GM23338 (cell line): ENCODE measurements around the gene KRTAP5-1. TPM values are rescaled to one million over a fixed set of nuclear protein-coding genes. Genes with fewer than 3 reads are reported as not detected.

Experiments
- ATAC-seq: fragments of 200-7000 bp; cut with Tn5 transposase; 3 replicates; pipeline ENCODE4 v1.9.1; 2020
- DNase-seq: peaks from one replicate; pipeline ENCODE4 v3.0.0-alpha.2; 2015; ENCODE audit warnings: low spot score
- H2AFZ ChIP-seq: fragments of 200-600 bp; sonication (generic); 2 replicates; pipeline ENCODE4 v1.8.0; 2016; ENCODE audit warnings: antibody characterized with exemption, mild to moderate bottlenecking, moderate library complexity
- H3F3A ChIP-seq: fragments of 200-600 bp; sonication (generic); replicated peaks from 2 replicates; pipeline ENCODE4 v1.8.0; 2017; ENCODE audit warnings: antibody characterized with exemption, mixed run types, low read depth
- H3K27ac ChIP-seq: fragments of 200-600 bp; sonication (generic); 2 replicates; pipeline ENCODE4 v1.6.1; 2016; ENCODE audit warnings: low read depth
- H3K27me3 ChIP-seq: fragments of 200-600 bp; sonication (generic); 2 replicates; pipeline ENCODE4 v1.8.0; 2016; ENCODE audit warnings: mild to moderate bottlenecking, mixed run types, moderate library complexity; ENCODE audit not compliant: insufficient read depth
- H3K36me3 ChIP-seq: fragments of 200-600 bp; sonication (generic); 2 replicates; pipeline ENCODE4 v1.8.0; 2016; ENCODE audit warnings: mild to moderate bottlenecking; ENCODE audit not compliant: insufficient read depth
- H3K4me1 ChIP-seq: fragments of 200-600 bp; sonication (generic); 2 replicates; pipeline ENCODE4 v1.8.0; 2016; ENCODE audit warnings: mild to moderate bottlenecking, moderate library complexity; ENCODE audit not compliant: insufficient read depth
- H3K4me2 ChIP-seq: fragments of 200-600 bp; sonication (generic); 2 replicates; pipeline ENCODE4 v1.7.1; 2017; ENCODE audit warnings: mixed run types
- H3K4me3 ChIP-seq: fragments of 200-600 bp; sonication (generic); 2 replicates; pipeline ENCODE4 v1.6.1; 2016; ENCODE audit warnings: mixed run types
- H3K79me2 ChIP-seq: fragments of 200-600 bp; sonication (generic); replicated peaks from 2 replicates; pipeline ENCODE4 v1.8.0; 2017; ENCODE audit warnings: mild to moderate bottlenecking; ENCODE audit not compliant: insufficient read depth
- H3K9me2 ChIP-seq: fragments of 200-600 bp; sonication (generic); 2 replicates; pipeline ENCODE4 v1.8.0; 2017; ENCODE audit not compliant: insufficient read depth
- H4K20me1 ChIP-seq: fragments of 200-600 bp; sonication (generic); replicated peaks from 2 replicates; pipeline ENCODE4 v1.8.0; 2017; ENCODE audit warnings: mild to moderate bottlenecking; ENCODE audit not compliant: insufficient read depth
- H3K27ac Mint-ChIP-seq: 2 replicates; pipeline ENCODE4 v1.8.0; 2020; ENCODE audit warnings: inconsistent platforms, mild to moderate bottlenecking, moderate library complexity, mixed read lengths
- H3K27me3 Mint-ChIP-seq: 3 replicates; pipeline ENCODE4 v1.8.0; 2022; ENCODE audit warnings: low read depth, mild to moderate bottlenecking, moderate library complexity, mixed read lengths, inconsistent platforms; ENCODE audit not compliant: insufficient read depth, poor library complexity
- H3K36me3 Mint-ChIP-seq: 3 replicates; pipeline ENCODE4 v1.8.0; 2021; ENCODE audit warnings: low read depth, mild to moderate bottlenecking, inconsistent platforms, moderate library complexity, mixed read lengths
- H3K4me1 Mint-ChIP-seq: 3 replicates; pipeline ENCODE4 v1.8.0; 2020; ENCODE audit warnings: mild to moderate bottlenecking, inconsistent platforms, mixed read lengths
- H3K4me3 Mint-ChIP-seq: 3 replicates; pipeline ENCODE4 v1.8.0; 2021; ENCODE audit warnings: moderate library complexity, mild to moderate bottlenecking, inconsistent platforms, mixed read lengths
- H3K9me3 Mint-ChIP-seq: 3 replicates; pipeline ENCODE4 v1.8.0; 2020; ENCODE audit warnings: moderate library complexity, mild to moderate bottlenecking, inconsistent platforms, mixed read lengths
- CREB1 ChIP-seq: fragments of 250-450 bp; sonication (Bioruptor Pico); IDR thresholded peaks from 2 replicates; pipeline ENCODE4 v1.5.0; 2020; ENCODE audit warnings: low read depth, mild to moderate bottlenecking, moderate library complexity
- CTCF ChIP-seq, 2 experiments: fragments of 200-600 bp in 1 of 2; sonication (generic) in 1 of 2; conservative IDR thresholded peaks; 2 replicates each; pipeline versions ENCODE4 v1.5.1 to v1.6.1; 2016 to 2017; ENCODE audit warnings: antibody characterized with exemption in 2 of 2, low read depth in 2 of 2, mild to moderate bottlenecking in 2 of 2, moderate library complexity in 1 of 2
- EZH2 ChIP-seq: fragments of 200-600 bp; sonication (generic); IDR thresholded peaks from one replicate; pipeline ENCODE4 v1.8.0; 2017; ENCODE audit warnings: antibody characterized with exemption, mild to moderate bottlenecking, low read depth; ENCODE audit not compliant: unreplicated experiment
- EZH2phosphoT487 ChIP-seq: fragments of 200-600 bp; sonication (generic); IDR thresholded peaks from one replicate; pipeline ENCODE4 v1.8.1; 2018; ENCODE audit warnings: antibody characterized with exemption; ENCODE audit not compliant: unreplicated experiment
- JUNB ChIP-seq: IDR thresholded peaks from one replicate; pipeline ENCODE4 v1.6.1; 2016; ENCODE audit warnings: antibody characterized with exemption; ENCODE audit not compliant: unreplicated experiment
- NANOG ChIP-seq: IDR thresholded peaks from 2 replicates; pipeline ENCODE4 v1.6.1; 2016; ENCODE audit warnings: antibody characterized with exemption, borderline replicate concordance
- POLR2AphosphoS5 ChIP-seq: IDR thresholded peaks from 2 replicates; pipeline ENCODE4 v1.6.1; 2016; ENCODE audit warnings: antibody characterized with exemption, low read depth
- STAT1 ChIP-seq: IDR thresholded peaks from one replicate; pipeline ENCODE4 v1.6.1; 2016; ENCODE audit warnings: antibody characterized with exemption; ENCODE audit not compliant: unreplicated experiment
- ZNF114 ChIP-seq: fragments of 250-450 bp; sonication (Bioruptor Pico); IDR thresholded peaks from 2 replicates; pipeline ENCODE4 v1.5.0; 2020; ENCODE audit warnings: mild to moderate bottlenecking, moderate library complexity
- ZNF331 ChIP-seq: fragments of 250-450 bp; sonication (Bioruptor Pico); IDR thresholded peaks from 2 replicates; pipeline ENCODE4 v1.5.0; 2020; ENCODE audit warnings: low read depth, mild to moderate bottlenecking, moderate library complexity
- ZNF462 ChIP-seq: fragments of 250-450 bp; sonication (Bioruptor Pico); IDR thresholded peaks from 2 replicates; pipeline ENCODE4 v1.5.0; 2020; ENCODE audit warnings: mild to moderate bottlenecking, moderate library complexity
- polyA plus RNA-seq: library from polyadenylated mRNA; unstranded; fragments of >200 nt; fragmentation: Nextera tagmentation; extraction: Ambion mirVana; gene quantifications from 2 replicates; pipeline ENCODE4 v1.2.1, GENCODE V29; 2016
- total RNA-seq: library from RNA; depleted of rRNA; stranded (reverse); fragments of >200 nt; shearing (Covaris generic); gene quantifications from 2 replicates; pipeline ENCODE4 v1.2.3, GENCODE V29; 2014
- TF ChIP-seq, protein P1 (sequence below): IDR thresholded peaks from one replicate; pipeline ENCODE4 v1.6.1; 2018; ENCODE audit warnings: antibody characterized with exemption; ENCODE audit not compliant: unreplicated experiment
- TF ChIP-seq, protein P2 (sequence below): IDR thresholded peaks from 2 replicates; pipeline ENCODE4 v1.6.1; 2016; ENCODE audit warnings: antibody characterized with exemption

Gene KRTAP5-1
- total and polyA plus RNA-seq, 2 experiments from 2014 or later, result not detected

DNA sequence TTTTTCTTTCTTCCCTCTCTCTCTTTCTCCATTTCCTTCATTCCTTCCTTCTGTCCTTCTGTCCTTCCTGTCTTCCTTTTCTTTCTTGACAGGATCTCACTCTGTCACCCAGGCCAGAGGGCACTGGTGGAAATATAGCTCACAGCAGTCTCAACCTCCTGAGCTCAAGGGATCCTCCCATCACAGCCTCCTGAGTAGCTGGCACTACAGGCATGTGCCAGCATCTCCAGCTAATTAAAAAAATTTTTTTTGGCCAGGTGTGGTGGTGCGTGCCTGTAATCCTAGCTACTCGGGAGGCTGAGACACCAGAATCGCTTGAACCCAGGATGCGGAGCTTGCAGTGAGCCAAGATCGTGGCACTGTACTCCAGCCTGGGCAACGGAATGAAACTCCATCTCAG lies 8.3 kb downstream of the KRTAP5-1 start:
- Histone ChIP-seq H3K4me1 (peaks cover 13% of the 10 kb centered on the region; the same call in 1 of the 2 replicates), H3K27ac (no peak overlapping the region), H3K4me3 (no peak overlapping the region), H3K9me2 (no peaks in the 10 kb centered on the region), H3K36me3 (no peaks in the 10 kb centered on the region), H2AFZ (no peak overlapping the region), H3K27me3 (peaks cover 37% of the 10 kb centered on the region), H3K4me2 (no peak overlapping the region), H3F3A (0 out of 2 replicates have a peak, but pooled peaks cover 3% of the 10 kb centered on the region), H4K20me1 (no peaks in the 10 kb centered on the region), H3K79me2 (no peaks in the 10 kb centered on the region)
- no peaks in the 10 kb centered on the region for H3K4me1 Mint-ChIP-seq
- H3K4me3 Mint-ChIP-seq, result no peak overlapping the region
- DNase-seq (no peak), ATAC-seq (no peak)
- peaks cover 40% of the 10 kb centered on the region for H3K27me3 Mint-ChIP-seq
- no peaks in the 10 kb centered on the region for H3K36me3 Mint-ChIP-seq
- H3K9me3 Mint-ChIP-seq, result peaks cover 14% of the 10 kb centered on the region
- H3K27ac Mint-ChIP-seq, result no peak overlapping the region
- no peak for TF ChIP-seq ZNF462
- no peak for TF ChIP-seq CREB1
- TF ChIP-seq, protein P1, sequence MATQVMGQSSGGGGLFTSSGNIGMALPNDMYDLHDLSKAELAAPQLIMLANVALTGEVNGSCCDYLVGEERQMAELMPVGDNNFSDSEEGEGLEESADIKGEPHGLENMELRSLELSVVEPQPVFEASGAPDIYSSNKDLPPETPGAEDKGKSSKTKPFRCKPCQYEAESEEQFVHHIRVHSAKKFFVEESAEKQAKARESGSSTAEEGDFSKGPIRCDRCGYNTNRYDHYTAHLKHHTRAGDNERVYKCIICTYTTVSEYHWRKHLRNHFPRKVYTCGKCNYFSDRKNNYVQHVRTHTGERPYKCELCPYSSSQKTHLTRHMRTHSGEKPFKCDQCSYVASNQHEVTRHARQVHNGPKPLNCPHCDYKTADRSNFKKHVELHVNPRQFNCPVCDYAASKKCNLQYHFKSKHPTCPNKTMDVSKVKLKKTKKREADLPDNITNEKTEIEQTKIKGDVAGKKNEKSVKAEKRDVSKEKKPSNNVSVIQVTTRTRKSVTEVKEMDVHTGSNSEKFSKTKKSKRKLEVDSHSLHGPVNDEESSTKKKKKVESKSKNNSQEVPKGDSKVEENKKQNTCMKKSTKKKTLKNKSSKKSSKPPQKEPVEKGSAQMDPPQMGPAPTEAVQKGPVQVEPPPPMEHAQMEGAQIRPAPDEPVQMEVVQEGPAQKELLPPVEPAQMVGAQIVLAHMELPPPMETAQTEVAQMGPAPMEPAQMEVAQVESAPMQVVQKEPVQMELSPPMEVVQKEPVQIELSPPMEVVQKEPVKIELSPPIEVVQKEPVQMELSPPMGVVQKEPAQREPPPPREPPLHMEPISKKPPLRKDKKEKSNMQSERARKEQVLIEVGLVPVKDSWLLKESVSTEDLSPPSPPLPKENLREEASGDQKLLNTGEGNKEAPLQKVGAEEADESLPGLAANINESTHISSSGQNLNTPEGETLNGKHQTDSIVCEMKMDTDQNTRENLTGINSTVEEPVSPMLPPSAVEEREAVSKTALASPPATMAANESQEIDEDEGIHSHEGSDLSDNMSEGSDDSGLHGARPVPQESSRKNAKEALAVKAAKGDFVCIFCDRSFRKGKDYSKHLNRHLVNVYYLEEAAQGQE, result no peak
- TF ChIP-seq, protein P2, sequence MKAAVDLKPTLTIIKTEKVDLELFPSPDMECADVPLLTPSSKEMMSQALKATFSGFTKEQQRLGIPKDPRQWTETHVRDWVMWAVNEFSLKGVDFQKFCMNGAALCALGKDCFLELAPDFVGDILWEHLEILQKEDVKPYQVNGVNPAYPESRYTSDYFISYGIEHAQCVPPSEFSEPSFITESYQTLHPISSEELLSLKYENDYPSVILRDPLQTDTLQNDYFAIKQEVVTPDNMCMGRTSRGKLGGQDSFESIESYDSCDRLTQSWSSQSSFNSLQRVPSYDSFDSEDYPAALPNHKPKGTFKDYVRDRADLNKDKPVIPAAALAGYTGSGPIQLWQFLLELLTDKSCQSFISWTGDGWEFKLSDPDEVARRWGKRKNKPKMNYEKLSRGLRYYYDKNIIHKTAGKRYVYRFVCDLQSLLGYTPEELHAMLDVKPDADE, result no peak
- TF ChIP-seq ZNF331 (CRISPR knock-in tag), result no peak
- no peak for TF ChIP-seq POLR2AphosphoS5
- no peak for TF ChIP-seq EZH2
- no peak for TF ChIP-seq JUNB
- no peak for TF ChIP-seq CTCF (conservative IDR thresholded peaks at IDR 0.05; ENCODE audit: low read depth in 2 of 2)
- no peak for TF ChIP-seq ZNF114
- TF ChIP-seq NANOG, result no peak
- TF ChIP-seq EZH2phosphoT487, result no peak
- TF ChIP-seq STAT1, result no peak
